HEK293T (cell line): ENCODE measurements around the gene ERCC6.

Experiments used
- CTCF ChIA-PET: fragments of 350-600 bp; formaldehyde crosslinking; extraction: SDS; loops from one replicate; lab custom pipeline; 2021; ENCODE audit warnings: antibody characterized with exemption, inconsistent platforms; lab: Yijun Ruan, JAX
- POLR2A ChIA-PET: fragments of 350-600 bp; formaldehyde crosslinking; extraction: SDS; loops from one replicate; lab custom pipeline; 2020; ENCODE audit warnings: antibody characterized with exemption, inconsistent platforms; lab: Yijun Ruan, JAX
- DNase-seq: peaks from one replicate; pipeline ENCODE4 v3.0.0; 2012; ENCODE audit warnings: mixed read lengths; ENCODE audit errors: extremely low spot score
- ARNT ChIP-seq: fragments of 450-650 bp; IDR thresholded peaks from 2 replicates; pipeline ENCODE4 v1.6.1; 2017; ENCODE audit warnings: mild to moderate bottlenecking
- BHLHE40 ChIP-seq: fragments of 450-650 bp; IDR thresholded peaks from 2 replicates; pipeline ENCODE4 v1.6.1; 2016; ENCODE audit warnings: mild to moderate bottlenecking, moderate library complexity, borderline replicate concordance
- CTBP1 ChIP-seq: fragments of 450-650 bp; IDR thresholded peaks from 2 replicates; pipeline ENCODE4 v1.6.1; 2016; ENCODE audit warnings: borderline replicate concordance
- ELF4 ChIP-seq: fragments of 450-650 bp; IDR thresholded peaks from 2 replicates; pipeline ENCODE4 v1.6.1; 2017; ENCODE audit warnings: antibody characterized with exemption
- FOXA1 ChIP-seq: fragments of 450-650 bp; IDR thresholded peaks from 2 replicates; pipeline ENCODE4 v1.6.1; 2016; ENCODE audit warnings: mild to moderate bottlenecking
- FOXK2 ChIP-seq: fragments of 450-650 bp; IDR thresholded peaks from 2 replicates; pipeline ENCODE4 v1.6.1; 2016; ENCODE audit warnings: mild to moderate bottlenecking
- FOXM1 ChIP-seq: fragments of 450-650 bp; IDR thresholded peaks from 2 replicates; pipeline ENCODE4 v1.6.1; 2017; ENCODE audit warnings: mild to moderate bottlenecking, borderline replicate concordance
- HDGF ChIP-seq: fragments of 450-650 bp; IDR thresholded peaks from 2 replicates; pipeline ENCODE4 v1.6.1; 2017; ENCODE audit warnings: antibody characterized with exemption, borderline replicate concordance
- L3MBTL2 ChIP-seq: fragments of 450-650 bp; conservative IDR thresholded peaks from 2 replicates; pipeline ENCODE4 v1.6.1; 2016; ENCODE audit warnings: mild to moderate bottlenecking
- LEF1 ChIP-seq: fragments of 450-650 bp; IDR thresholded peaks from 2 replicates; pipeline ENCODE4 v1.6.1; 2017; ENCODE audit warnings: mild to moderate bottlenecking, borderline replicate concordance
- NFRKB ChIP-seq: fragments of 450-650 bp; IDR thresholded peaks from 2 replicates; pipeline ENCODE4 v1.6.1; 2016; ENCODE audit warnings: mild to moderate bottlenecking, moderate library complexity
- SP1 ChIP-seq: fragments of 450-650 bp; IDR thresholded peaks from 2 replicates; pipeline ENCODE4 v1.6.1; 2017
- SUZ12 ChIP-seq: fragments of 450-650 bp; IDR thresholded peaks from 2 replicates; pipeline ENCODE4 v1.6.1; 2016; ENCODE audit warnings: mild to moderate bottlenecking
- TARDBP ChIP-seq: fragments of 450-650 bp; IDR thresholded peaks from 2 replicates; pipeline ENCODE4 v1.6.1; 2016
- ZNF384 ChIP-seq: fragments of 450-650 bp; IDR thresholded peaks from 2 replicates; pipeline ENCODE4 v1.6.1; 2016
- TF ChIP-seq, protein P1 (sequence below): fragments of 450-650 bp; IDR thresholded peaks from 2 replicates; pipeline ENCODE4 v1.6.1; 2016

The ERCC6 gene

DNA sequence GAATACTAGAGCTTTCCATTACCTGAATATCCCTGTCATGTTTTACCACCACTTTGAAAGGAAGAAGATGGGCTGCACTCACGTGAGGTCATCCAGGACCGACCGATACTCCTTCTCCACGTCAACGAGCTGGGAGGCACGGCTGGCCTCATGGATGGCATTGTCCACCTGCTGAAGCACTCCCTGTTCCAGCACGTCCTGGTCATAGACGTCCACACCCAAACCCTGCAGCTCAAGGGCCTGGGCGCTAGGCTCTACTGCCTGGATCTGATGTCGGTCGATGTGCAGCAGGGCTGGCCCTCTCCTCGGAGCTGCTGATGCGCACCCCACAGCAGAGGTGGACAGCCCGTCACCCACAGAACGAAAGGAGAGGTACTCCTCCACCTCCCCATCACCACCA, 6.5 kb downstream of the ERCC6 start:
- ChIA-PET POLR2A (no interaction called here), CTCF (no interaction called here)
- TF ChIP-seq ARNT: no peak
- no peak for TF ChIP-seq ELF4
- TF ChIP-seq ZNF384: no peak
- TF ChIP-seq L3MBTL2: no peak
- no peak for TF ChIP-seq HDGF
- TF ChIP-seq SUZ12: no peak
- TF ChIP-seq TARDBP: no peak
- TF ChIP-seq SP1: no peak
- no peak for TF ChIP-seq CTBP1
- TF ChIP-seq NFRKB: no peak
- no peak for TF ChIP-seq LEF1
- no peak for TF ChIP-seq BHLHE40
- no peak for TF ChIP-seq FOXK2
- no peak for TF ChIP-seq FOXA1
- TF ChIP-seq, protein P1, sequence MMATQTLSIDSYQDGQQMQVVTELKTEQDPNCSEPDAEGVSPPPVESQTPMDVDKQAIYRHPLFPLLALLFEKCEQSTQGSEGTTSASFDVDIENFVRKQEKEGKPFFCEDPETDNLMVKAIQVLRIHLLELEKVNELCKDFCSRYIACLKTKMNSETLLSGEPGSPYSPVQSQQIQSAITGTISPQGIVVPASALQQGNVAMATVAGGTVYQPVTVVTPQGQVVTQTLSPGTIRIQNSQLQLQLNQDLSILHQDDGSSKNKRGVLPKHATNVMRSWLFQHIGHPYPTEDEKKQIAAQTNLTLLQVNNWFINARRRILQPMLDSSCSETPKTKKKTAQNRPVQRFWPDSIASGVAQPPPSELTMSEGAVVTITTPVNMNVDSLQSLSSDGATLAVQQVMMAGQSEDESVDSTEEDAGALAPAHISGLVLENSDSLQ: no peak
- TF ChIP-seq FOXM1: no peak
- DNase-seq: no peak

DNA sequence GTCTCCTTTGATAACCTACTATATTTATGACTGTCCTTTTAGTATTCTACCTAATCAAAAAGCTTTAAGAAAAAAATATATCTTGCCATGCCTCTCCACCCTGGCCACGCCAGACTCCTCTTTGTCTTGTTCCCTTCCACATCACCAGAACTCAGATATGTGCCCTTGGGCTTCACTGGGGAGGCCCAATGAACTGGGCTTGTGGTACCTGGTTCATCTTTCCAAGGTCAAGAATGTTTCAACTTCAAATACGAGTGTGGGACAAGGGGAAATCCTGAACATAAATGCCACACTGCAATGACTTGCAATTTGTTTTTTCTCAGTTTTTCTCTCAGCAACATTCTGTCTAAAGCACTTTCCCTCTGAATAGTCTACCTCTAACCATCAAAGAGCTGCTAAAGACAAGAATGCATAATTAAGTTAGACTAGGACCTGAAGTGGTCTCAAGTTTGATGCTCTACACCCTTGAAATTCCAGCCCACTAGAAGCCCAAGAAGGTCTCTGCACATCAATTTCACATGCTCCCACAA, 9.9 kb downstream of the ERCC6 start:
- ChIA-PET POLR2A (no interaction called here), CTCF (no interaction called here)
- DNase-seq: no peak
- TF ChIP-seq SUZ12 (no peak), ELF4 (no peak), BHLHE40 (no peak), LEF1 (no peak), L3MBTL2 (no peak), TARDBP (no peak), FOXM1 (no peak), HDGF (no peak), FOXK2 (no peak), NFRKB (no peak)
- TF ChIP-seq, protein P1: no peak

DNA sequence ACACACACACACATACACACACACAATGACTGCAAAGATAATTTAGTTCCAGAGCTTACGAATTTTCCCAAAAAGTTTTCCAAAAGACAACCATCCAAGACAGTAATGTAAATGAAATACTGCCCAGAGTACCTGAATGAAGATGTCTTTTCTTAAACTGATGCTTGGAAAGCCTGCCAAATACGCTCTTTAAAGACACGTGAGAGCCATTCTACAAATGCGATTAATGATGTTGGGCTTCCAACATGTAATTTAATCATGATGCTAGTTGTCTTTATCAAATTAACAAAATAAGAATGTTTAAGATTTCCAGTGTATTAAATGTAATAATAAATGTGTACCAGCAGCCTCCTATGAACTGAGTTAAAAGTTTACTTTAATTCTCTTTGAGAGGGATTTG, 11.1 kb downstream of the ERCC6 start:
- CTCF ChIA-PET: no interaction called here
- TF ChIP-seq ELF4: no peak
- no peak for TF ChIP-seq CTBP1
- no peak for TF ChIP-seq ZNF384
- TF ChIP-seq SP1: no peak
- no peak for TF ChIP-seq FOXA1
- TF ChIP-seq HDGF: no peak
- TF ChIP-seq LEF1: no peak
- TF ChIP-seq FOXK2: no peak
- TF ChIP-seq SUZ12: no peak
- TF ChIP-seq TARDBP: no peak
- TF ChIP-seq, protein P1: no peak
- TF ChIP-seq L3MBTL2: no peak
- no peak for TF ChIP-seq BHLHE40
- TF ChIP-seq ARNT: no peak
- POLR2A ChIA-PET: interaction anchor here (1.0 kb wide), 1 partner anchor 11 kb away, joined by 3 read pairs; the partner anchor contains the start of gene ERCC6
- no peak for DNase-seq

DNA sequence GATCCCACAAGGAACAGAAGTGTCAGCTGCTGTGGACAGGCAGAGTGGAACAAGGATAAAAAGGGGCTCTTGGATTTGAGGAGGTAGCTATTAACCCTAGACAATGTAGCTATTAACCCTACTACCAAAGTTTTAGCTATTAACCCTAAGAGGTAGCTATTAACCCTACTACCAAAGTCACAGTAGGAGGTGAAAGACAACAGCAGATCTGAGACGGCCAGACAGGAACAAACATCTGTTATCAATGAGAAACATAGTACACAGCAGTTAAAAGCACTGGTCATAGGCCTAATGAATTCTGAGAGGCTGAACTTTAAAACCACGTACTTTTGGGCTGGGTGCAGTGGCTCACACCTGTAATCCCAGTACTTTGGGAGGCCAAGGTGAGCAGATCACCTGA, 11.9 kb downstream of the ERCC6 start:
- no peak for DNase-seq
- ChIA-PET POLR2A (interaction anchor here (1.0 kb wide), 1 partner anchor 12 kb away, joined by 3 read pairs; the partner anchor contains the start of gene ERCC6), CTCF (no interaction called here)
- TF ChIP-seq BHLHE40 (no peak), FOXA1 (no peak)

DNA sequence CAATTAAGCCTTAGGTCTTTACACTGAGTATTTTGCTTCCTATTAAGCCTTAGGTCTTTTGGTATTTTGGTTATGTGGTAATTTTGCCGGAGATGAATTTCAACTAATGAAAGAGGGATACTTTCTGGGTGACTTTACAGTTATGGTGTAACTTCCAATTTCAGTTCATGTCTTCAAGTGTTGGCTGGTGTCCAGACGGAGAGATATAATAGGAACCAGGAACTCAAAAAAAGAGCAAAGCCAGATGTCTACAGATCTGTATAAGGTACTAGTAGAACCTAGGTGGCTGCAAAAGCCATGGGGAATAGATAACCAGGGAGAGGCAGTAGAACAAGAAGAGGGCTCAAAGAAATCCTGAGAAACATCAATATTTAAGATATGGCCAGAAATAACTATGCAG, 12.3 kb downstream of the ERCC6 start:
- no peak for DNase-seq
- POLR2A ChIA-PET: interaction anchor here (1.0 kb wide), 1 partner anchor 13 kb away, joined by 3 read pairs; the partner anchor contains the start of gene ERCC6
- CTCF ChIA-PET: no interaction called here
- no peak for TF ChIP-seq ELF4
- no peak for TF ChIP-seq FOXA1
- no peak for TF ChIP-seq L3MBTL2
- no peak for TF ChIP-seq FOXM1
- TF ChIP-seq, protein P1: no peak
- TF ChIP-seq SUZ12: no peak
- no peak for TF ChIP-seq NFRKB
- no peak for TF ChIP-seq CTBP1
- no peak for TF ChIP-seq HDGF
- no peak for TF ChIP-seq TARDBP
- TF ChIP-seq LEF1: no peak
- no peak for TF ChIP-seq ARNT
- TF ChIP-seq ZNF384: no peak
- TF ChIP-seq BHLHE40: no peak
- TF ChIP-seq SP1: no peak
- no peak for TF ChIP-seq FOXK2
